Memory B cell (primary cell): ENCODE data around the gene TRIM32.

Source experiments
- ATAC-seq: fragments of 150-1000 bp; cut with Tn5 transposase; 2 replicates; pipeline ENCODE4 v1.10.0; 2021; ENCODE audit warnings: low read depth, mild to moderate bottlenecking, moderate library complexity
- DNase-seq, 2 donors: peaks; one replicate each; pipeline ENCODE4 v3.0.0; 2022; ENCODE audit warnings: low spot score in 2 of 2
- H3K27ac Mint-ChIP-seq: one replicate; pipeline ENCODE4 v1.8.0; 2022; ENCODE audit warnings: mild to moderate bottlenecking, moderate library complexity, mixed read lengths
- H3K27me3 Mint-ChIP-seq: one replicate; pipeline ENCODE4 v1.8.0; 2022; ENCODE audit warnings: mixed read lengths
- H3K36me3 Mint-ChIP-seq: one replicate; pipeline ENCODE4 v1.8.0; 2022; ENCODE audit warnings: mild to moderate bottlenecking, mixed read lengths
- H3K4me1 Mint-ChIP-seq: one replicate; pipeline ENCODE4 v1.8.0; 2022; ENCODE audit warnings: mixed read lengths
- H3K4me3 Mint-ChIP-seq: one replicate; pipeline ENCODE4 v1.8.0; 2022; ENCODE audit warnings: mild to moderate bottlenecking, moderate library complexity, mixed read lengths
- H3K9me3 Mint-ChIP-seq: one replicate; pipeline ENCODE4 v1.8.0; 2022; ENCODE audit warnings: mixed read lengths

Gene TRIM32

DNA sequence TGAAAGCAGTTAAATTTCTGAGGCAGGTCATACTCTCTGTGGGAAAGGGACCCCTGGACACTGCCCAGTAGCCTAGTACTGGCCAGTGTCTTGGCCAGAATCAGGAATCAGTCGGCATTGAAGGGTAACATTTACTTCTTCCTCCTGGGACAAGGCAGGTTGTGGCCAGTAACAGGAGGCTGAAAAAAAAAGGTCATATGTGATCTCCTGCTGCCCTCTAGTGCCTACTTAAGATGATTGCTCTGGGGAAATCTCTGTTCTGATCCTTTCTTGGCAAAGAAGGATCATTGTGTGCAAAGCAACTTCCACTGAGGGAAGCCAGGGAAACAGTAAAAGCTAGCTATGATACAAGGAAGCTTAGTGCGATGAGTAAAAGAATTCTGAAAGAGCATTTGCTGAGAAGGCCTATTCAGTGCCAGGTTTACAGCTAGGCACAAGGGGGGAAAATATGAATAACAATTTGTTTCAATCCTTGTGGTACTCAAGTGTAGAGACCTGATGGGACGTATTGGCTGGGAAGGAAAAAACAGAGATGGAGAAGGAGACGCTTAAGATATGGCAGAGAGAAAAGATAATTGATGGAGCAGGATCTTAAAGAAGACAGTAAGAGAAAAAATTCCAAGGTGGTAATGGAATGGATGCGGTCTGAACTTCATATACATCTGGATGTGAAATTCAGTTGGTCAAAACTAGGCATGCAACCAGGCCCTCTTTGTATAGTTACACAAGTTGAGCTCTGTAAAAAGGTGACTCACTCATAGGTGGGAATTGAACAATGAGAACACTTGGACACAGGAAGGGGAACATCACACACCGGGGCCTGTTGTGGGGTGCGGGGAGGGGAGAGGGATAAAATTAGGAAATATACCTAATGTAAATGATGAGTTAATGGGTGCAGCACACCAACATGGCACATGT, 25.8 kb upstream of the TRIM32 start:
- no peak overlapping the region for H3K4me3 Mint-ChIP-seq
- no peaks in the 10 kb centered on the region for H3K4me1 Mint-ChIP-seq
- H3K9me3 Mint-ChIP-seq = no peaks in the 10 kb centered on the region
- H3K27me3 Mint-ChIP-seq = no peaks in the 10 kb centered on the region
- ATAC-seq = peak; percentile 22
- no peaks in the 10 kb centered on the region for H3K36me3 Mint-ChIP-seq
- DNase-seq = peak; percentile 12 to 23
- no peak overlapping the region for H3K27ac Mint-ChIP-seq

DNA sequence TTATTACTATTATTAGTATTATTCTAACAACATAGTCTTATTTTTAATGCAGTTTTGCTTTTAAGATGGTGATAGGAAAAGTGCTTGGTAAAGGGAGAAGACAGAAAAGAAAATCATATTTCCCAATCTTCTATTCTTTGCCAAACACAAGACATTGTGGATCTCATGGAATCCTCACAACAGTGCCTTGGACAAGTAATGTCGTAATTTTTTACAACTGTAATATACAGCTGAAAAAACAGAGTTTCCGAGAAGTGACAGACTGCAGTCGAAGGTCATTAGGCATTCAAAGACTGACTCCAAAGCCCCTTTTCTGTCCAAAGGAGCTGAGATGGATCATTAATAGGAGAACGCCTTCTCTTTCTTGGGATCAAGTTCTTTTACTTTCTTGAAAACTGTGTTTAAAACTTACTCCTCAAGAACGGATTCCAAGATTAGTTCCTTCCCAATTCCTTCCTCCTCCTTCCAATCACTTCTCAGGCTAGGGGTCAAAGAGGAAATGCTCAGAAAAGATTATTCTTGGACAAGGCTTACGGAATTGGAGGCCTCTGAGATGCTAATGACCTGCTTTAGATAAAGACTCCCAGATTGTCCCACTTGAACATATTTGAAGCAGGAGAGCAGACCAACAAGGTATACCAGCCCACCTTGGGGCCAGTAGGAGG, 24.3 kb upstream of the TRIM32 start:
- ATAC-seq (no peak), DNase-seq (no peak)
- H3K27ac Mint-ChIP-seq = no peak overlapping the region
- no peaks in the 10 kb centered on the region for H3K36me3 Mint-ChIP-seq
- no peak overlapping the region for H3K4me3 Mint-ChIP-seq
- H3K9me3 Mint-ChIP-seq = no peaks in the 10 kb centered on the region
- H3K27me3 Mint-ChIP-seq = no peaks in the 10 kb centered on the region
- no peaks in the 10 kb centered on the region for H3K4me1 Mint-ChIP-seq

DNA sequence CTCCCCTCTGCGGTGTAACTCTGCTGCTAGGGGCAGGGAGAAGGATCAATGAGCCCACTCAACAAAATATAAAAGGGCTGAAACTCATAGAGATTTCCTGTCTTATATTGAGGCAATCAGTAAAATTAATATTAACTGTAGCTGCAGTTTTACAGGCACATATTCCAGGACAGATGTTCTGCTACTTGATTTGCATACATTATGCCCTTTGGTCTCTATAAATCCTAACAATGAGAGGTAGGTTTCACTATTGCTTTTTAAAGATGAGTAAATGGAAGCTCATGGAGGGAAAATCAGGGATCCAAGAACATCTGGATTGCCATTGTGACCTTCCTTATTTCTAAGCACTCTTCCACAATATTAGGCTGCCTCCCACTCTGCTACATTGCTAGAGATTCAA, 23.5 kb upstream of the TRIM32 start:
- Mint-ChIP-seq H3K4me3 (no peak overlapping the region), H3K36me3 (no peaks in the 10 kb centered on the region), H3K27ac (no peak overlapping the region), H3K9me3 (no peaks in the 10 kb centered on the region), H3K27me3 (no peaks in the 10 kb centered on the region), H3K4me1 (no peaks in the 10 kb centered on the region)
- ATAC-seq (no peak), DNase-seq (no peak)

- no peaks in the 10 kb centered on the region for H3K27me3 Mint-ChIP-seq
- H3K4me3 Mint-ChIP-seq = no peak overlapping the region
- peaks cover 9% of the 10 kb centered on the region for H3K9me3 Mint-ChIP-seq
- H3K27ac Mint-ChIP-seq = no peak overlapping the region
- ATAC-seq = no peak
- no peak for DNase-seq
- no peaks in the 10 kb centered on the region for H3K4me1 Mint-ChIP-seq
- H3K36me3 Mint-ChIP-seq = peaks cover 11% of the 10 kb centered on the region
Measured at GRCh38 chr9:116668970-116669695, 18.0 kb upstream of the TRIM32 start.

DNA sequence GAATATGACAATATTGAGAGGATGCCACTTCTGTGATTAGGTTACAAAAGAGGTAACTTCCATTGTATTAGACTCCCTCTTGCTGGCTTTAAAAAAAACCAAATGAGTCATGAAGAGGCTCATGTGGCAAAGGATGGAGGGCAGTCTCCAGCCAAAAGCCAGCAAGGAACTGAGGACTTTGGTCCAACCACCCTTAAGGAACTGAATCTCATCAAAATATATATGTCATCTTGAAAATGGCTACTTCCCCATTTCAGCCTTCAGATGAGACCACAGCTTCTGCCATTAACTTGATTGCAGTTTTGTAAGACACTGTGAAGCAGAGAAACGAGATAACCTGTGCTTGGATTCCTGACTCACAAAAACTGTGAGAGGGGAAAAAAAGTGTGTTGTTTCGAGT, 15.5 kb upstream of the TRIM32 start:
- no peak overlapping the region for H3K27ac Mint-ChIP-seq
- no peaks in the 10 kb centered on the region for H3K4me1 Mint-ChIP-seq
- DNase-seq (no peak), ATAC-seq (no peak)
- H3K36me3 Mint-ChIP-seq = peaks cover 13% of the 10 kb centered on the region
- no peak overlapping the region for H3K4me3 Mint-ChIP-seq
- no peaks in the 10 kb centered on the region for H3K27me3 Mint-ChIP-seq
- H3K9me3 Mint-ChIP-seq = peaks cover 14% of the 10 kb centered on the region

GRCh38 chr9:116673375-116673774, 13.7 kb upstream of the TRIM32 start:
- peaks cover 13% of the 10 kb centered on the region for H3K36me3 Mint-ChIP-seq
- H3K27me3 Mint-ChIP-seq = no peaks in the 10 kb centered on the region
- ATAC-seq = no peak

GRCh38 chr9:116674210-116674980, 12.7 kb upstream of the TRIM32 start:
- no peak overlapping the region for H3K4me3 Mint-ChIP-seq
- no peaks in the 10 kb centered on the region for H3K27me3 Mint-ChIP-seq
- peaks cover 13% of the 10 kb centered on the region for H3K36me3 Mint-ChIP-seq
- H3K4me1 Mint-ChIP-seq = no peaks in the 10 kb centered on the region
- DNase-seq (no peak), ATAC-seq (no peak)
- peaks cover 14% of the 10 kb centered on the region for H3K9me3 Mint-ChIP-seq
- H3K27ac Mint-ChIP-seq = no peak overlapping the region

More at GRCh38 chr9:116673375-116673774, 13.7 kb upstream of the TRIM32 start:
- Mint-ChIP-seq H3K4me3 (no peak overlapping the region), H3K4me1 (no peaks in the 10 kb centered on the region), H3K27ac (no peak overlapping the region), H3K9me3 (peaks cover 14% of the 10 kb centered on the region)
- no peak for DNase-seq

- peaks cover 2% of the 10 kb centered on the region for H3K36me3 Mint-ChIP-seq
- H3K27me3 Mint-ChIP-seq = no peaks in the 10 kb centered on the region
- DNase-seq (no peak), ATAC-seq (no peak)
- no peak overlapping the region for H3K4me3 Mint-ChIP-seq
- H3K4me1 Mint-ChIP-seq = peaks cover 19% of the 10 kb centered on the region
- no peak overlapping the region for H3K27ac Mint-ChIP-seq
- no peaks in the 10 kb centered on the region for H3K9me3 Mint-ChIP-seq
Measured at GRCh38 chr9:116683535-116683934, 3.6 kb upstream of the TRIM32 start.

- ATAC-seq = no peak
- Mint-ChIP-seq H3K36me3 (peaks cover 2% of the 10 kb centered on the region), H3K27ac (no peak overlapping the region), H3K4me1 (peaks cover 28% of the 10 kb centered on the region), H3K9me3 (no peaks in the 10 kb centered on the region), H3K4me3 (no peak overlapping the region), H3K27me3 (no peaks in the 10 kb centered on the region)
- DNase-seq = no peak
Measured at GRCh38 chr9:116685166-116685565, 1.9 kb upstream of the TRIM32 start.

GRCh38 chr9:116686135-116686534, 970 bp upstream of the TRIM32 start:
- DNase-seq (no peak), ATAC-seq (no peak)
- Mint-ChIP-seq H3K4me1 (peaks cover 28% of the 10 kb centered on the region), H3K27ac (peak overlapping the region; percentile 29), H3K36me3 (peaks cover 2% of the 10 kb centered on the region), H3K9me3 (no peaks in the 10 kb centered on the region), H3K4me3 (peak overlapping the region; percentile 95), H3K27me3 (no peaks in the 10 kb centered on the region)

DNA sequence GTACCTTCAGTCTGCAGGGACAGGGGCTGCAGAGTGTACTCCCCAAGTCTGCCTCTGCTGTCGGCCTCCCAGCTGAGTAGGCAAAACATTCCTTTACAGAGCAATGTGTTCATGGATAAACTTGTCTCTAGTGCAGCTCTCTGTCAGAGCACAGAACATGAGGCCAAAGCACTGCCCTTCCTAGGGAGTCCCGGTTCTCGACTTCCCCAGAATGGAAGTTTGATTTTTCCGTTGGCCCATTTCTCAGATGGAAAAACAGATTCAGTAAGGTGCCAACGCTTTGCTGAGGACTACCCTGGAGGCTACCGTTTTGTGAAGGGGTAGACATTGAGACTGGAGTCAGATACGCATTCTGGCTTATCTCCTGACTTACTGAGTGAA, 422 bp upstream of the TRIM32 start:
- Mint-ChIP-seq H3K27me3 (no peaks in the 10 kb centered on the region), H3K4me1 (peaks cover 31% of the 10 kb centered on the region), H3K4me3 (peak overlapping the region; percentile 95), H3K27ac (peak overlapping the region; percentile 29), H3K9me3 (no peaks in the 10 kb centered on the region), H3K36me3 (peaks cover 2% of the 10 kb centered on the region)
- DNase-seq = no peak
- ATAC-seq = peak; percentile 29

- ATAC-seq (no peak), DNase-seq (no peak)
- H3K9me3 Mint-ChIP-seq = no peaks in the 10 kb centered on the region
- H3K27ac Mint-ChIP-seq = peak overlapping the region; percentile 29
- H3K27me3 Mint-ChIP-seq = no peaks in the 10 kb centered on the region
- peaks cover 39% of the 10 kb centered on the region for H3K4me1 Mint-ChIP-seq
- H3K36me3 Mint-ChIP-seq = peaks cover 2% of the 10 kb centered on the region
- peak overlapping the region; percentile 95 for H3K4me3 Mint-ChIP-seq
Measured at GRCh38 chr9:116687754-116688135, 640 bp downstream of the TRIM32 start.

DNA sequence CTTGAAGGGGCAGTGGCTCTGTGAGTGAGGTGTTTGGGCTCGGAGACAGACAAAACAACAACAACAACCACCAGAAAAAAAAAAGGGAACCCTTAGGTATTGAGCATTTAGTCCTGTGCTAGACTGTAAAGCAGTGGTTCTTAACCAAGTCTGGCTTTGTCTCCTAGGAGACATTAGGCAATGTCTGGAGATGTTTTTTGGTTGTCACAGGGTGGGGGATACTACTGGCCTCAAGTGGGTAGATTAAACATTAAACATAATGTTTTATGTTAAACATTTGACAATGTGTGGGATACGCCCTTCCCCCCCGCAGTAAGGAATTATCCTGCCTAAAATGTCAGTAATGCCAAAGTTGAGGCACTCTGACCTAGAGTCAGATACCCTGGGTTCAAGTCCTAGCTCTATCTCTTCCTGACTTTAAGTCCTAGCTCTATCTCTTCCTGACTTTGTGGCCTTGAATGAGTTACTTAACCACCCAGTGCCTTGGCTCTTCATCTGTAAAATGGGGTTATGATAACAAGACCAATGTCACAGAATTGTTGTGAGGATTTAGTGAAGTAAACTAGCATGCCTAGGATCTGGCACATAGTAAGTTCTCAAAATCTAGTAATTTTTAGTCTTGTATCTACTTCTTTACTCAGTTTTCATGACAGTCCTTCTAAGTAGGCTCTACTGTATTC, 1.8 kb downstream of the TRIM32 start:
- H3K36me3 Mint-ChIP-seq = peaks cover 2% of the 10 kb centered on the region
- no peak for DNase-seq
- no peaks in the 10 kb centered on the region for H3K27me3 Mint-ChIP-seq
- no peak overlapping the region for H3K27ac Mint-ChIP-seq
- H3K4me3 Mint-ChIP-seq = peak overlapping the region; percentile 33
- no peak for ATAC-seq
- no peaks in the 10 kb centered on the region for H3K9me3 Mint-ChIP-seq
- H3K4me1 Mint-ChIP-seq = peaks cover 42% of the 10 kb centered on the region
